ENCODE results near the gene DDX10.

Gene DDX10

GRCh38 chr11:108891143-108891542, 226.3 kb downstream of the DDX10 start:
- Histone ChIP-seq H3K4me3 (no peak overlapping the region), H3K9me3 (no peaks in the 10 kb centered on the region), H3K4me1 (no peaks in the 10 kb centered on the region), H3K36me3 (replicated peaks) (no peaks in the 10 kb centered on the region), H3K27me3 (ENCODE audit: low read depth) (no peaks in the 10 kb centered on the region)
- in situ Hi-C loops (cut with MboI; ENCODE audit: low sequenced_read_pairs): no loop called here
- DNase-seq (ENCODE audit: low spot score in 2 of 2): no peak

GRCh38 chr11:108891909-108892511, 227.1 kb downstream of the DDX10 start:
- Histone ChIP-seq H3K4me3 (no peak overlapping the region), H3K9me3 (no peaks in the 10 kb centered on the region), H3K4me1 (no peaks in the 10 kb centered on the region), H3K27me3 (ENCODE audit: low read depth) (no peaks in the 10 kb centered on the region), H3K36me3 (replicated peaks) (no peaks in the 10 kb centered on the region)
- no peak for DNase-seq (ENCODE audit: low spot score in 2 of 2)
- in situ Hi-C loops (cut with MboI; ENCODE audit: low sequenced_read_pairs): no loop called here

GRCh38 chr11:108895579-108896480, 231.0 kb downstream of the DDX10 start:
- Histone ChIP-seq H3K4me3 (no peak overlapping the region), H3K4me1 (no peaks in the 10 kb centered on the region), H3K36me3 (replicated peaks) (no peaks in the 10 kb centered on the region), H3K9me3 (no peaks in the 10 kb centered on the region), H3K27me3 (ENCODE audit: low read depth) (no peaks in the 10 kb centered on the region)
- DNase-seq (ENCODE audit: low spot score in 2 of 2): no peak
- in situ Hi-C loops (cut with MboI; ENCODE audit: low sequenced_read_pairs): no loop called here

GRCh38 chr11:108897071-108897481, 232.2 kb downstream of the DDX10 start:
- Histone ChIP-seq H3K27me3 (ENCODE audit: low read depth) (no peaks in the 10 kb centered on the region), H3K36me3 (replicated peaks) (no peaks in the 10 kb centered on the region)
- in situ Hi-C loops (cut with MboI; ENCODE audit: low sequenced_read_pairs): no loop called here

GRCh38 chr11:108897916-108898315, 233.0 kb downstream of the DDX10 start:
- H3K4me3 ChIP-seq: no peak overlapping the region
- DNase-seq (ENCODE audit: low spot score in 2 of 2): no peak
- no peaks in the 10 kb centered on the region for H3K4me1 ChIP-seq
- in situ Hi-C loops (cut with MboI; ENCODE audit: low sequenced_read_pairs): no loop called here
- no peaks in the 10 kb centered on the region for H3K9me3 ChIP-seq
- H3K36me3 ChIP-seq (replicated peaks): no peaks in the 10 kb centered on the region
- H3K27me3 ChIP-seq (ENCODE audit: low read depth): no peaks in the 10 kb centered on the region

More at GRCh38 chr11:108897071-108897481, 232.2 kb downstream of the DDX10 start:
- no peak for DNase-seq (ENCODE audit: low spot score in 2 of 2)
- Histone ChIP-seq H3K9me3 (no peaks in the 10 kb centered on the region), H3K4me3 (no peak overlapping the region), H3K4me1 (no peaks in the 10 kb centered on the region)

GRCh38 chr11:108901359-108901758, 236.5 kb downstream of the DDX10 start:
- no peak for DNase-seq (ENCODE audit: low spot score in 2 of 2)
- Histone ChIP-seq H3K36me3 (replicated peaks) (no peaks in the 10 kb centered on the region), H3K4me1 (no peaks in the 10 kb centered on the region), H3K9me3 (no peaks in the 10 kb centered on the region), H3K27me3 (ENCODE audit: low read depth) (no peaks in the 10 kb centered on the region), H3K4me3 (no peak overlapping the region)
- in situ Hi-C loops (cut with MboI; ENCODE audit: low sequenced_read_pairs): no loop called here

GRCh38 chr11:108902027-108902469, 237.2 kb downstream of the DDX10 start:
- in situ Hi-C loops (cut with MboI; ENCODE audit: low sequenced_read_pairs): no loop called here
- no peak overlapping the region for H3K4me3 ChIP-seq
- DNase-seq (ENCODE audit: low spot score in 2 of 2): no peak
- no peaks in the 10 kb centered on the region for H3K4me1 ChIP-seq
- no peaks in the 10 kb centered on the region for H3K27me3 ChIP-seq (ENCODE audit: low read depth)
- H3K9me3 ChIP-seq: no peaks in the 10 kb centered on the region
- H3K36me3 ChIP-seq (replicated peaks): no peaks in the 10 kb centered on the region

- Histone ChIP-seq H3K36me3 (replicated peaks) (no peaks in the 10 kb centered on the region), H3K4me3 (no peak overlapping the region), H3K27me3 (ENCODE audit: low read depth) (no peaks in the 10 kb centered on the region), H3K9me3 (no peaks in the 10 kb centered on the region), H3K4me1 (no peaks in the 10 kb centered on the region)
- DNase-seq (ENCODE audit: low spot score in 2 of 2): no peak
- in situ Hi-C loops (cut with MboI; ENCODE audit: low sequenced_read_pairs): no loop called here
These were observed 239.6 kb downstream of the DDX10 start for GRCh38 chr11:108904480-108904879.

GRCh38 chr11:108906329-108906728, 241.5 kb downstream of the DDX10 start:
- H3K27me3 ChIP-seq (ENCODE audit: low read depth): no peaks in the 10 kb centered on the region

GRCh38 chr11:108906826-108907225, 242.0 kb downstream of the DDX10 start:
- Histone ChIP-seq H3K9me3 (no peaks in the 10 kb centered on the region), H3K36me3 (replicated peaks) (no peaks in the 10 kb centered on the region), H3K4me3 (no peak overlapping the region), H3K4me1 (no peaks in the 10 kb centered on the region), H3K27me3 (ENCODE audit: low read depth) (no peaks in the 10 kb centered on the region)
- in situ Hi-C loops (cut with MboI; ENCODE audit: low sequenced_read_pairs): no loop called here
- DNase-seq (ENCODE audit: low spot score in 2 of 2): no peak

More at GRCh38 chr11:108906329-108906728, 241.5 kb downstream of the DDX10 start:
- Histone ChIP-seq H3K4me1 (no peaks in the 10 kb centered on the region), H3K36me3 (replicated peaks) (no peaks in the 10 kb centered on the region), H3K9me3 (no peaks in the 10 kb centered on the region), H3K4me3 (no peak overlapping the region)
- in situ Hi-C loops (cut with MboI; ENCODE audit: low sequenced_read_pairs): no loop called here
- DNase-seq (ENCODE audit: low spot score in 2 of 2): no peak

- no peak for DNase-seq (ENCODE audit: low spot score in 2 of 2)
- in situ Hi-C loops (cut with MboI; ENCODE audit: low sequenced_read_pairs): no loop called here
- Histone ChIP-seq H3K4me1 (no peaks in the 10 kb centered on the region), H3K4me3 (no peak overlapping the region), H3K9me3 (no peaks in the 10 kb centered on the region), H3K27me3 (ENCODE audit: low read depth) (no peaks in the 10 kb centered on the region), H3K36me3 (replicated peaks) (no peaks in the 10 kb centered on the region)
These were observed 244.2 kb downstream of the DDX10 start for GRCh38 chr11:108909041-108909440.

GRCh38 chr11:108909921-108910320, 245.1 kb downstream of the DDX10 start:
- in situ Hi-C loops (cut with MboI; ENCODE audit: low sequenced_read_pairs): no loop called here
- Histone ChIP-seq H3K9me3 (no peaks in the 10 kb centered on the region), H3K4me1 (no peaks in the 10 kb centered on the region), H3K27me3 (ENCODE audit: low read depth) (no peaks in the 10 kb centered on the region), H3K36me3 (replicated peaks) (no peaks in the 10 kb centered on the region), H3K4me3 (no peak overlapping the region)
- DNase-seq (ENCODE audit: low spot score in 2 of 2): no peak

GRCh38 chr11:108912581-108912980, 247.7 kb downstream of the DDX10 start:
- no peaks in the 10 kb centered on the region for H3K27me3 ChIP-seq (ENCODE audit: low read depth)
- no peaks in the 10 kb centered on the region for H3K9me3 ChIP-seq
- DNase-seq (ENCODE audit: low spot score in 2 of 2): no peak
- no peak overlapping the region for H3K4me3 ChIP-seq
- H3K4me1 ChIP-seq: peaks cover 7% of the 10 kb centered on the region
- no peaks in the 10 kb centered on the region for H3K36me3 ChIP-seq (replicated peaks)
- in situ Hi-C loops (cut with MboI; ENCODE audit: low sequenced_read_pairs): no loop called here

- in situ Hi-C loops (cut with MboI; ENCODE audit: low sequenced_read_pairs): no loop called here
- DNase-seq (ENCODE audit: low spot score in 2 of 2): no peak
- no peaks in the 10 kb centered on the region for H3K27me3 ChIP-seq (ENCODE audit: low read depth)
- H3K9me3 ChIP-seq: no peaks in the 10 kb centered on the region
- no peak overlapping the region for H3K4me3 ChIP-seq
- peaks cover 7% of the 10 kb centered on the region for H3K4me1 ChIP-seq
- no peaks in the 10 kb centered on the region for H3K36me3 ChIP-seq (replicated peaks)
These were observed 248.3 kb downstream of the DDX10 start for GRCh38 chr11:108913204-108913603.
